HepG2 (cell line): ENCODE measurements around the gene REPIN1. TPM values are rescaled to one million over a fixed set of nuclear protein-coding genes. Genes with fewer than 3 reads are reported as not detected.

ENCODE experiments used
- CREM ChIP-seq, 2 experiments: sonication (generic) in 1 of 2; formaldehyde crosslinking in 1 of 2; IDR thresholded peaks; 2 replicates each; pipeline versions ENCODE4 v1.4.0 to v1.6.1; 2016 to 2020; ENCODE audit warnings: antibody characterized with exemption in 1 of 2, mild to moderate bottlenecking in 1 of 2, missing genetic modification reagents in 1 of 2
- ETV5 ChIP-seq: IDR thresholded peaks from 2 replicates; pipeline ENCODE4 v1.6.1; 2018; ENCODE audit warnings: missing biosample characterization, missing genetic modification reagents, inconsistent platforms, borderline replicate concordance
- NFKB2 ChIP-seq: sonication (generic); formaldehyde crosslinking; IDR thresholded peaks from 2 replicates; pipeline ENCODE4 v1.4.0; 2020; ENCODE audit warnings: missing genetic modification reagents, borderline replicate concordance
- RFX5 ChIP-seq: IDR thresholded peaks from 2 replicates; pipeline ENCODE4 v1.6.1; 2011; ENCODE audit warnings: low read depth, low read length, improper control_type of control experiment
- RFXANK ChIP-seq: IDR thresholded peaks from 2 replicates; pipeline ENCODE4 v1.6.1; 2016
- ZNF484 ChIP-seq: sonication (generic); formaldehyde crosslinking; IDR thresholded peaks from 2 replicates; pipeline ENCODE4 v1.5.1; 2020; ENCODE audit warnings: mild to moderate bottlenecking, low read depth, missing genetic modification reagents, borderline replicate concordance
- ZNF607 ChIP-seq: sonication (generic); formaldehyde crosslinking; IDR thresholded peaks from 2 replicates; pipeline ENCODE4 v1.5.1; 2020; ENCODE audit warnings: missing genetic modification reagents, mild to moderate bottlenecking, borderline replicate concordance
- ZNF75D ChIP-seq: sonication (generic); formaldehyde crosslinking; IDR thresholded peaks from 2 replicates; pipeline ENCODE4 v1.8.1; 2023; ENCODE audit warnings: missing genetic modification reagents, mild to moderate bottlenecking, borderline replicate concordance
- ZNF782 ChIP-seq: sonication (generic); formaldehyde crosslinking; IDR thresholded peaks from 2 replicates; pipeline ENCODE4 v1.4.0; 2020; ENCODE audit warnings: missing genetic modification reagents, mild to moderate bottlenecking, borderline replicate concordance
- polyA plus RNA-seq, 8 experiments: library from polyadenylated mRNA; depleted of rRNA in 3 of 8; stranded (reverse) in 7 of 8; unstranded in 1 of 8; fragments of >200 nt; fragmentation: Illumina TruSeq in 4 of 8; extraction: Trizol in 4 of 8; gene quantifications; 2 replicates each; pipeline versions ENCODE4 v1.2.1 to v1.2.3, GENCODE V29; 2011 to 2016; ENCODE audit warnings: low read depth in 4 of 8, missing spikeins in 1 of 8, mixed read lengths in 1 of 8; ENCODE audit not compliant: insufficient read depth in 1 of 8
- total RNA-seq, 5 experiments: library from RNA; depleted of rRNA; stranded (reverse); fragments of >200 nt; fragmentation: Illumina TruSeq; extraction: Trizol; gene quantifications; 2 replicates each; pipeline ENCODE4 v1.2.3, GENCODE V29; 2016; ENCODE audit warnings: low read depth in 1 of 5
- TF ChIP-seq, protein P1 (sequence below): sonication (generic); formaldehyde crosslinking; IDR thresholded peaks from 2 replicates; pipeline ENCODE4 v1.4.0; 2020; ENCODE audit warnings: missing genetic modification reagents
- TF ChIP-seq, protein P2 (sequence below): sonication (generic); formaldehyde crosslinking; IDR thresholded peaks from one replicate; pipeline ENCODE4 v1.5.1; 2020; ENCODE audit warnings: mild to moderate bottlenecking, missing genetic modification reagents; ENCODE audit errors: not compliant biosample characterization

Gene REPIN1
- total and polyA plus RNA-seq, 2 of the 13 experiments (the other 11 are each of a cell fraction or from before 2014, with no cell fraction given): 69.9 to 108 TPM

GRCh38 chr7:150368096-150368883 is at the start of gene REPIN1 (continued):
- TF ChIP-seq, protein P1, sequence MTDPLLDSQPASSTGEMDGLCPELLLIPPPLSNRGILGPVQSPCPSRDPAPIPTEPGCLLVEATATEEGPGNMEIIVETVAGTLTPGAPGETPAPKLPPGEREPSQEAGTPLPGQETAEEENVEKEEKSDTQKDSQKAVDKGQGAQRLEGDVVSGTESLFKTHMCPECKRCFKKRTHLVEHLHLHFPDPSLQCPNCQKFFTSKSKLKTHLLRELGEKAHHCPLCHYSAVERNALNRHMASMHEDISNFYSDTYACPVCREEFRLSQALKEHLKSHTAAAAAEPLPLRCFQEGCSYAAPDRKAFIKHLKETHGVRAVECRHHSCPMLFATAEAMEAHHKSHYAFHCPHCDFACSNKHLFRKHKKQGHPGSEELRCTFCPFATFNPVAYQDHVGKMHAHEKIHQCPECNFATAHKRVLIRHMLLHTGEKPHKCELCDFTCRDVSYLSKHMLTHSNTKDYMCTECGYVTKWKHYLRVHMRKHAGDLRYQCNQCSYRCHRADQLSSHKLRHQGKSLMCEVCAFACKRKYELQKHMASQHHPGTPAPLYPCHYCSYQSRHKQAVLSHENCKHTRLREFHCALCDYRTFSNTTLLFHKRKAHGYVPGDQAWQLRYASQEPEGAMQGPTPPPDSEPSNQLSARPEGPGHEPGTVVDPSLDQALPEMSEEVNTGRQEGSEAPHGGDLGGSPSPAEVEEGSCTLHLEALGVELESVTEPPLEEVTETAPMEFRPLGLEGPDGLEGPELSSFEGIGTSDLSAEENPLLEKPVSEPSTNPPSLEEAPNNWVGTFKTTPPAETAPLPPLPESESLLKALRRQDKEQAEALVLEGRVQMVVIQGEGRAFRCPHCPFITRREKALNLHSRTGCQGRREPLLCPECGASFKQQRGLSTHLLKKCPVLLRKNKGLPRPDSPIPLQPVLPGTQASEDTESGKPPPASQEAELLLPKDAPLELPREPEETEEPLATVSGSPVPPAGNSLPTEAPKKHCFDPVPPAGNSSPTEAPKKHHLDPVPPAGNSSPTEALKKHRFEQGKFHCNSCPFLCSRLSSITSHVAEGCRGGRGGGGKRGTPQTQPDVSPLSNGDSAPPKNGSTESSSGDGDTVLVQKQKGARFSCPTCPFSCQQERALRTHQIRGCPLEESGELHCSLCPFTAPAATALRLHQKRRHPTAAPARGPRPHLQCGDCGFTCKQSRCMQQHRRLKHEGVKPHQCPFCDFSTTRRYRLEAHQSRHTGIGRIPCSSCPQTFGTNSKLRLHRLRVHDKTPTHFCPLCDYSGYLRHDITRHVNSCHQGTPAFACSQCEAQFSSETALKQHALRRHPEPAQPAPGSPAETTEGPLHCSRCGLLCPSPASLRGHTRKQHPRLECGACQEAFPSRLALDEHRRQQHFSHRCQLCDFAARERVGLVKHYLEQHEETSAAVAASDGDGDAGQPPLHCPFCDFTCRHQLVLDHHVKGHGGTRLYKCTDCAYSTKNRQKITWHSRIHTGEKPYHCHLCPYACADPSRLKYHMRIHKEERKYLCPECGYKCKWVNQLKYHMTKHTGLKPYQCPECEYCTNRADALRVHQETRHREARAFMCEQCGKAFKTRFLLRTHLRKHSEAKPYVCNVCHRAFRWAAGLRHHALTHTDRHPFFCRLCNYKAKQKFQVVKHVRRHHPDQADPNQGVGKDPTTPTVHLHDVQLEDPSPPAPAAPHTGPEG (CRISPR knock-in tag): peak; percentile 69
- TF ChIP-seq CREM (IDR thresholded peaks at IDR 0.05) (peak; percentile 28; the same call in 1 of the 2 replicates), CREM (CRISPR knock-in tag; IDR thresholded peaks at IDR 0.05) (no peak), ZNF75D (no peak), ZNF484 (no peak), ETV5 (CRISPR knock-in tag) (peak; percentile 21; the same call in 1 of the 2 replicates), NFKB2 (CRISPR knock-in tag) (peak; percentile 97; the same call in 1 of the 2 replicates), ZNF607 (CRISPR knock-in tag) (peak; percentile 87), RFX5 (peak; percentile 32; the same call in 1 of the 2 replicates), ZNF782 (CRISPR knock-in tag) (peak; percentile 77; the same call in 1 of the 2 replicates), RFXANK (CRISPR knock-in tag) (no peak)
- TF ChIP-seq, protein P2, sequence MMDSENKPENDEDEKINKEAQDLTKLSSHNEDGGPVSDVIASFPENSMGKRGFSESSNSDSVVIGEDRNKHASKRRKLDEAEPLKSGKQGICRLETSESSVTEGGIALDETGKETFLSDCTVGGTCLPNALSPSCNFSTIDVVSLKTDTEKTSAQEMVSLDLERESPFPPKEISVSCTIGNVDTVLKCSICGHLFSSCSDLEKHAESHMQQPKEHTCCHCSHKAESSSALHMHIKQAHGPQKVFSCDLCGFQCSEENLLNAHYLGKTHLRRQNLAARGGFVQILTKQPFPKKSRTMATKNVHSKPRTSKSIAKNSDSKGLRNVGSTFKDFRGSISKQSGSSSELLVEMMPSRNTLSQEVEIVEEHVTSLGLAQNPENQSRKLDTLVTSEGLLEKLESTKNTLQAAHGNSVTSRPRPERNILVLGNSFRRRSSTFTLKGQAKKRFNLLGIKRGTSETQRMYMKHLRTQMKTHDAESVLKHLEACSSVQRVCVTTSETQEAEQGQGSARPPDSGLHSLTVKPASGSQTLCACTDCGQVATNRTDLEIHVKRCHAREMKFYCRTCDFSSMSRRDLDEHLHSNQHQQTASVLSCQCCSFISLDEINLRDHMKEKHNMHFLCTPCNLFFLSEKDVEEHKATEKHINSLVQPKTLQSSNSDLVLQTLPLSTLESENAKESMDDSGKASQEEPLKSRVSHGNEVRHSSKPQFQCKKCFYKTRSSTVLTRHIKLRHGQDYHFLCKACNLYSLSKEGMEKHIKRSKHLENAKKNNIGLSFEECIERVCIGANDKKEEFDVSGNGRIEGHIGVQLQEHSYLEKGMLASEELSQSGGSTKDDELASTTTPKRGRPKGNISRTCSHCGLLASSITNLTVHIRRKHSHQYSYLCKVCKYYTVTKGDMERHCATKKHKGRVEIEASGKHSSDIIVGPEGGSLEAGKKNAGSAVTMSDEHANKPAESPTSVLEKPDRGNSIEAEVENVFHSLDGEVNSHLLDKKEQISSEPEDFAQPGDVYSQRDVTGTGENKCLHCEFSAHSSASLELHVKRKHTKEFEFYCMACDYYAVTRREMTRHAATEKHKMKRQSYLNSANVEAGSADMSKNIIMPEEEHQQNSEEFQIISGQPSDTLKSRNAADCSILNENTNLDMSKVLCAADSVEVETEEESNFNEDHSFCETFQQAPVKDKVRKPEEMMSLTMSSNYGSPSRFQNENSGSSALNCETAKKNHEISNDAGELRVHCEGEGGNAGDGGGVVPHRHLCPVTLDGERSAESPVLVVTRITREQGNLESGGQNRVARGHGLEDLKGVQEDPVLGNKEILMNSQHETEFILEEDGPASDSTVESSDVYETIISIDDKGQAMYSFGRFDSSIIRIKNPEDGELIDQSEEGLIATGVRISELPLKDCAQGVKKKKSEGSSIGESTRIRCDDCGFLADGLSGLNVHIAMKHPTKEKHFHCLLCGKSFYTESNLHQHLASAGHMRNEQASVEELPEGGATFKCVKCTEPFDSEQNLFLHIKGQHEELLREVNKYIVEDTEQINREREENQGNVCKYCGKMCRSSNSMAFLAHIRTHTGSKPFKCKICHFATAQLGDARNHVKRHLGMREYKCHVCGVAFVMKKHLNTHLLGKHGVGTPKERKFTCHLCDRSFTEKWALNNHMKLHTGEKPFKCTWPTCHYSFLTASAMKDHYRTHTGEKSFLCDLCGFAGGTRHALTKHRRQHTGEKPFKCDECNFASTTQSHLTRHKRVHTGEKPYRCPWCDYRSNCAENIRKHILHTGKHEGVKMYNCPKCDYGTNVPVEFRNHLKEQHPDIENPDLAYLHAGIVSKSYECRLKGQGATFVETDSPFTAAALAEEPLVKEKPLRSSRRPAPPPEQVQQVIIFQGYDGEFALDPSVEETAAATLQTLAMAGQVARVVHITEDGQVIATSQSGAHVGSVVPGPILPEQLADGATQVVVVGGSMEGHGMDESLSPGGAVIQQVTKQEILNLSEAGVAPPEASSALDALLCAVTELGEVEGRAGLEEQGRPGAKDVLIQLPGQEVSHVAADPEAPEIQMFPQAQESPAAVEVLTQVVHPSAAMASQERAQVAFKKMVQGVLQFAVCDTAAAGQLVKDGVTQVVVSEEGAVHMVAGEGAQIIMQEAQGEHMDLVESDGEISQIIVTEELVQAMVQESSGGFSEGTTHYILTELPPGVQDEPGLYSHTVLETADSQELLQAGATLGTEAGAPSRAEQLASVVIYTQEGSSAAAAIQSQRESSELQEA (CRISPR knock-in tag): peak; percentile 80
